ENCODE results near the gene SPTB.

- TF ChIP-seq CTCF (IDR thresholded peaks at IDR 0.05; ENCODE audit: low read length) (no peak), EZH2 (optimal IDR thresholded peaks at IDR 0.05; ENCODE audit: low read depth, low read length) (no peak), EZH2phosphoT487 (IDR thresholded peaks at IDR 0.05; ENCODE audit: low read length) (no peak)
Measured at GRCh38 chr14:64715628-64716412, 163.9 kb downstream of the SPTB start.
